H1 (cell line): ENCODE data around the gene SUV39H2.

Experiments used
- POLR2A ChIP-seq, 2 experiments: IDR thresholded peaks; 1 replicate in 1 of 2; 2 replicates in 1 of 2; pipeline ENCODE4 v1.6.1; 2011; ENCODE audit warnings: low read depth in 2 of 2, low read length in 2 of 2, mild to moderate bottlenecking in 2 of 2; ENCODE audit errors: control extremely low read depth in 1 of 2
- RAD21 ChIP-seq, 2 experiments: IDR thresholded peaks in 1 of 2; conservative IDR thresholded peaks in 1 of 2; 2 replicates each; pipeline ENCODE4 v1.6.1; 2011; ENCODE audit warnings: low read depth in 2 of 2, low read length in 2 of 2, improper control_type of control experiment in 1 of 2, inconsistent platforms in 1 of 2, mild to moderate bottlenecking in 1 of 2, moderate library complexity in 1 of 2
- RFX5 ChIP-seq: IDR thresholded peaks from 2 replicates; pipeline ENCODE4 v1.6.1; 2011; ENCODE audit warnings: low read depth, low read length, improper control_type of control experiment, borderline replicate concordance
- TF ChIP-seq, protein P1 (sequence below), 3 experiments: IDR thresholded peaks; 1 replicate in 2 of 3; 2 replicates in 1 of 3; pipeline versions ENCODE4 v1.5.1 to v1.6.1; 2011; ENCODE audit warnings: low read length in 3 of 3, mild to moderate bottlenecking in 3 of 3, inconsistent platforms in 2 of 3, low read depth in 1 of 3, moderate library complexity in 1 of 3; ENCODE audit not compliant: insufficient read depth in 1 of 3; ENCODE audit errors: control extremely low read depth in 1 of 3

DNA sequence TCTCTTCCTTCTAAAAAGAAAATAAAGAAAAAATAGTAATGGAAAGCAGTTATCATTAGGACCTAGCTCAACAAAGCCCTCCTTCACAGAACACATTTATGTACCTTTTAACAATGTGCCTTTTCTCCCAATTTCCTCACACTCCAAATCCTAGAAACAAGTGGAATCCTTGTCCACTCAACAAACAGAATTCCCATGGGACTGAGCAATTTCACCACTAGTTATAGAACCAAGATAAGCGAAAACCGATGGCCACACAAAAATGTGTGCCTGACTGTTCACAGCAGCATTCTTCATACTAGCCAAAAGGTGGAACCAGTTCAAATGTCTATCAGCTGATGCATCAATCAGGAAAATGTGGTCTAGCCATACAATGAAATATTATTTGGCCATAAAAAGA, 57.9 kb downstream of the SUV39H2 start:
- TF ChIP-seq, protein P1, sequence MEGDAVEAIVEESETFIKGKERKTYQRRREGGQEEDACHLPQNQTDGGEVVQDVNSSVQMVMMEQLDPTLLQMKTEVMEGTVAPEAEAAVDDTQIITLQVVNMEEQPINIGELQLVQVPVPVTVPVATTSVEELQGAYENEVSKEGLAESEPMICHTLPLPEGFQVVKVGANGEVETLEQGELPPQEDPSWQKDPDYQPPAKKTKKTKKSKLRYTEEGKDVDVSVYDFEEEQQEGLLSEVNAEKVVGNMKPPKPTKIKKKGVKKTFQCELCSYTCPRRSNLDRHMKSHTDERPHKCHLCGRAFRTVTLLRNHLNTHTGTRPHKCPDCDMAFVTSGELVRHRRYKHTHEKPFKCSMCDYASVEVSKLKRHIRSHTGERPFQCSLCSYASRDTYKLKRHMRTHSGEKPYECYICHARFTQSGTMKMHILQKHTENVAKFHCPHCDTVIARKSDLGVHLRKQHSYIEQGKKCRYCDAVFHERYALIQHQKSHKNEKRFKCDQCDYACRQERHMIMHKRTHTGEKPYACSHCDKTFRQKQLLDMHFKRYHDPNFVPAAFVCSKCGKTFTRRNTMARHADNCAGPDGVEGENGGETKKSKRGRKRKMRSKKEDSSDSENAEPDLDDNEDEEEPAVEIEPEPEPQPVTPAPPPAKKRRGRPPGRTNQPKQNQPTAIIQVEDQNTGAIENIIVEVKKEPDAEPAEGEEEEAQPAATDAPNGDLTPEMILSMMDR (IDR thresholded peaks at IDR 0.05; ENCODE audit: control extremely low read depth in 1 of 3, insufficient read depth in 1 of 3, low read depth in 1 of 3, low read length in 3 of 3), result no peak
- no peak for TF ChIP-seq RFX5
- TF ChIP-seq POLR2A (IDR thresholded peaks at IDR 0.05; ENCODE audit: control extremely low read depth in 1 of 2, low read depth in 2 of 2, low read length in 2 of 2), result no peak
- TF ChIP-seq RAD21 (IDR thresholded peaks at IDR 0.05 in 1 of 2, conservative IDR thresholded peaks at IDR 0.05 in 1 of 2; ENCODE audit: low read depth in 2 of 2, low read length in 2 of 2), result no peak
